ENCODE measurements around the gene GABRR1. TPM values are rescaled to one million over a fixed set of nuclear protein-coding genes. Genes with fewer than 3 reads are reported as not detected.

GABRR1 gene
- total RNA-seq, 1 experiment from 2014 or later, result not detected

DNA sequence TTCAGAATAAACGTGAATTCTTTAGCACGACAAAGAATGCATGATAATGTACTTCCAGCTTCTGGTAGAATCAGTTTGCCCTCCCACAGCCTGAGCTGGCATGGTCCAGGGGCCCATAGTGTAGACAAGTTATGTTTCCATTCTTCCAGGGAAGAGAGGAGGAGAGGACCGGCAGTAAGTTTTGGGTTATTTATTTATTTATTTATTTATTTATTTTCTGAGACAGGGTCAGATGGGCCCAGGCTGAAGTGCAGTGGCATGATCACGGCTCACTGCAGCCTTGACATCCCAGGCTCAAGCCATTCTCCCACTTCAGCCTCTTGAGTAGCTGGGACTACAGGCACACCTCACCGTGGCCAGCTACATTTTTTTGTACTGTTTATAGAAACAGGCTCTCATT is 4.7 kb downstream of the GABRR1 start:
- ChIA-PET POLR2A (no interaction called here), CTCF (no interaction called here), RAD21 (ENCODE audit: low non-redundant PET in 1 of 2, low total read pairs in 2 of 2, uncharacterized antibody in 2 of 2, unreplicated experiment in 2 of 2) (no interaction called here)
- no peaks in the 10 kb centered on the region for H3K36me3 ChIP-seq (ENCODE audit: control insufficient read depth in 1 of 2, insufficient read depth in 2 of 2, low read length in 2 of 2)
- DNase-seq (ENCODE audit: low read depth, low spot score) (no peak), ATAC-seq (no peak)
- no peak overlapping the region for H3K4me2 ChIP-seq (ENCODE audit: low read length)
- H3K27ac ChIP-seq (ENCODE audit: low read depth, low read length), result no peak overlapping the region
- no peak overlapping the region for H2AFZ ChIP-seq (ENCODE audit: low read depth, low read length, poor library complexity, severe bottlenecking)
- no peak overlapping the region for H3K4me3 ChIP-seq (replicated peaks in 1 of 2; ENCODE audit: low read depth in 1 of 2, low read length in 2 of 2)
- H3K9me2 ChIP-seq (ENCODE audit: insufficient read depth), result no peaks in the 10 kb centered on the region
- H3K4me1 ChIP-seq (ENCODE audit: control insufficient read depth in 1 of 2, insufficient read depth in 2 of 2, low read length in 2 of 2), result no peaks in the 10 kb centered on the region
- H3K9ac ChIP-seq (ENCODE audit: low read length), result no peak overlapping the region
- TF ChIP-seq ELF1 (IDR thresholded peaks at IDR 0.05; ENCODE audit: borderline replicate concordance, low read depth), result no peak
- TF ChIP-seq, protein P1, sequence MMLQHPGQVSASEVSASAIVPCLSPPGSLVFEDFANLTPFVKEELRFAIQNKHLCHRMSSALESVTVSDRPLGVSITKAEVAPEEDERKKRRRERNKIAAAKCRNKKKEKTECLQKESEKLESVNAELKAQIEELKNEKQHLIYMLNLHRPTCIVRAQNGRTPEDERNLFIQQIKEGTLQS (IDR thresholded peaks at IDR 0.05), result no peak
- no peak for TF ChIP-seq FOSL1 (IDR thresholded peaks at IDR 0.05; ENCODE audit: low read depth)
- no peak for TF ChIP-seq CBX3 (IDR thresholded peaks at IDR 0.05; ENCODE audit: low read depth)
- TF ChIP-seq, protein P2, sequence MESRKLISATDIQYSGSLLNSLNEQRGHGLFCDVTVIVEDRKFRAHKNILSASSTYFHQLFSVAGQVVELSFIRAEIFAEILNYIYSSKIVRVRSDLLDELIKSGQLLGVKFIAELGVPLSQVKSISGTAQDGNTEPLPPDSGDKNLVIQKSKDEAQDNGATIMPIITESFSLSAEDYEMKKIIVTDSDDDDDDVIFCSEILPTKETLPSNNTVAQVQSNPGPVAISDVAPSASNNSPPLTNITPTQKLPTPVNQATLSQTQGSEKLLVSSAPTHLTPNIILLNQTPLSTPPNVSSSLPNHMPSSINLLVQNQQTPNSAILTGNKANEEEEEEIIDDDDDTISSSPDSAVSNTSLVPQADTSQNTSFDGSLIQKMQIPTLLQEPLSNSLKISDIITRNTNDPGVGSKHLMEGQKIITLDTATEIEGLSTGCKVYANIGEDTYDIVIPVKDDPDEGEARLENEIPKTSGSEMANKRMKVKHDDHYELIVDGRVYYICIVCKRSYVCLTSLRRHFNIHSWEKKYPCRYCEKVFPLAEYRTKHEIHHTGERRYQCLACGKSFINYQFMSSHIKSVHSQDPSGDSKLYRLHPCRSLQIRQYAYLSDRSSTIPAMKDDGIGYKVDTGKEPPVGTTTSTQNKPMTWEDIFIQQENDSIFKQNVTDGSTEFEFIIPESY (IDR thresholded peaks at IDR 0.05; ENCODE audit: extremely low read depth, insufficient replicate concordance, low read length), result no peak
- no peak for TF ChIP-seq JUND (IDR thresholded peaks at IDR 0.05)
- TF ChIP-seq EZH2 (IDR thresholded peaks at IDR 0.05), result no peak
- no peak for TF ChIP-seq ZFX (IDR thresholded peaks at IDR 0.05)
- no peaks in the 10 kb centered on the region for H3K79me2 ChIP-seq (ENCODE audit: insufficient read depth, low read length)
- intact Hi-C loops (cut with micrococcal nuclease), result no loop called here
- H3K27me3 ChIP-seq (ENCODE audit: insufficient read depth, low read length), result 0 out of 2 replicates have a peak, but pooled peaks cover 3% of the 10 kb centered on the region
- no TSS peak for BruUV-seq (replicated peaks)
- no peaks in the 10 kb centered on the region for H3K9me3 ChIP-seq (ENCODE audit: control insufficient read depth in 1 of 2, insufficient read depth in 1 of 2, low read depth in 1 of 2, low read length in 2 of 2)
- no peaks in the 10 kb centered on the region for H4K20me1 ChIP-seq (ENCODE audit: insufficient read depth)

DNA sequence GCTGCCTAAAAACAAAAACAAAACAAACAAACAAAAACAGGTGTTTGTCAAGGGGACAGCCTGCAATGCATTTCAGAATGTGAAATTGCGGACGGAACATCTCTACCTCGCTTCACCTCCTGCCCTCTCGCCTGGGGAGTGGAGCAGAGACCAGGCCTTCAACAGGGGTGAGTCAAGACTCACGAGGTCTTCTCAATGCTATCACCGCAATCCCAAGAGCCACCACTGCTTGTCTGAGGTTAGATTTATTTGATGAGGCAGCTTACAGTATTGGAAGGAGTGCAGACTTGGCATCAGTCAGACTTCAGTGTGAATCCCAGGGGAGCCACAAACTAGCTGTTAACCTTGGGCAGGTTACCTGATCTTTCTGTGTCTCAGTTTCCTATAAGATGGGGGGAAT is 7.7 kb downstream of the GABRR1 start:
- H3K9me2 ChIP-seq (ENCODE audit: insufficient read depth), result no peaks in the 10 kb centered on the region
- ChIA-PET CTCF (no interaction called here), RAD21 (ENCODE audit: low non-redundant PET in 1 of 2, low total read pairs in 2 of 2, uncharacterized antibody in 2 of 2, unreplicated experiment in 2 of 2) (no interaction called here), POLR2A (no interaction called here)
- TF ChIP-seq EZH2phosphoT487 (IDR thresholded peaks at IDR 0.05; ENCODE audit: borderline replicate concordance) (no peak), SRF (IDR thresholded peaks at IDR 0.05; ENCODE audit: low read depth) (no peak)
- H3K4me3 ChIP-seq (replicated peaks in 1 of 2; ENCODE audit: low read depth in 1 of 2, low read length in 2 of 2), result no peak overlapping the region
- no peaks in the 10 kb centered on the region for H4K20me1 ChIP-seq (ENCODE audit: insufficient read depth)
- no peaks in the 10 kb centered on the region for H3K36me3 ChIP-seq (ENCODE audit: control insufficient read depth in 1 of 2, insufficient read depth in 2 of 2, low read length in 2 of 2)
- intact Hi-C loops (cut with micrococcal nuclease), result no loop called here
- H3K4me1 ChIP-seq (ENCODE audit: control insufficient read depth in 1 of 2, insufficient read depth in 2 of 2, low read length in 2 of 2), result no peaks in the 10 kb centered on the region
- DNase-seq (ENCODE audit: low read depth, low spot score) (no peak), ATAC-seq (peak; percentile 55)
- H3K27me3 ChIP-seq (ENCODE audit: insufficient read depth, low read length), result no peaks in the 10 kb centered on the region
- no TSS peak for BruUV-seq (replicated peaks)
- no peaks in the 10 kb centered on the region for H3K79me2 ChIP-seq (ENCODE audit: insufficient read depth, low read length)
- no peak overlapping the region for H2AFZ ChIP-seq (ENCODE audit: low read depth, low read length, poor library complexity, severe bottlenecking)
- H3K9ac ChIP-seq (ENCODE audit: low read length), result no peak overlapping the region
- H3K9me3 ChIP-seq (ENCODE audit: control insufficient read depth in 1 of 2, insufficient read depth in 1 of 2, low read depth in 1 of 2, low read length in 2 of 2), result no peaks in the 10 kb centered on the region
- no peak overlapping the region for H3K27ac ChIP-seq (ENCODE audit: low read depth, low read length)
- no peak overlapping the region for H3K4me2 ChIP-seq (ENCODE audit: low read length)

Measured in HCT116 (cell line).